Activated B cell treated with CpG ODN at 0.5 μM for 24 hours (primary cell): ENCODE data around the gene SF3A1. TPM values are rescaled to one million over a fixed set of nuclear protein-coding genes. Genes with fewer than 3 reads are reported as not detected.

Experiments
- ATAC-seq: fragments of 200-7000 bp; cut with Tn5 transposase; one replicate; pipeline ENCODE4 v1.10.0; 2021; ENCODE audit warnings: low read depth, mild to moderate bottlenecking, moderate library complexity
- CTCF ChIA-PET: fragments of 350-600 bp; sonication (Branson Sonifier 250); formaldehyde crosslinking; loops from one replicate; lab custom pipeline; 2021; ENCODE audit warnings: antibody characterized with exemption; lab: Charles Lee
- POLR2A ChIA-PET: fragments of 350-600 bp; sonication (Branson Sonifier 250); formaldehyde crosslinking; loops from one replicate; lab custom pipeline; 2021; ENCODE audit warnings: antibody characterized with exemption; lab: Charles Lee
- DNase-seq: peaks from one replicate; pipeline ENCODE4 v3.0.0; 2022
- H3K27ac Mint-ChIP-seq: one replicate; pipeline ENCODE4 v1.8.0; 2020; ENCODE audit warnings: mixed read lengths
- H3K27me3 Mint-ChIP-seq: one replicate; pipeline ENCODE4 v1.8.0; 2021; ENCODE audit warnings: mixed read lengths
- H3K36me3 Mint-ChIP-seq: one replicate; pipeline ENCODE4 v1.8.0; 2021; ENCODE audit warnings: low read depth, mixed read lengths
- H3K4me1 Mint-ChIP-seq: one replicate; pipeline ENCODE4 v1.8.0; 2021; ENCODE audit warnings: mixed read lengths
- H3K4me3 Mint-ChIP-seq: one replicate; pipeline ENCODE4 v1.8.0; 2020; ENCODE audit warnings: mild to moderate bottlenecking, mixed read lengths
- H3K9me3 Mint-ChIP-seq: one replicate; pipeline ENCODE4 v1.8.0; 2020; ENCODE audit warnings: mixed read lengths
- CTCF ChIP-seq: fragments of 200-600 bp; IDR thresholded peaks from one replicate; pipeline ENCODE4 v1.8.0; 2022; ENCODE audit warnings: antibody characterized with exemption, mild to moderate bottlenecking
- intact Hi-C: fragments of 100-400 bp; cut with micrococcal nuclease; formaldehyde crosslinking; loops from one replicate; pipeline ENCODE4 v1.15.1; 2024
- total RNA-seq: library from RNA; stranded (reverse); gene quantifications from 2 replicates; pipeline ENCODE4 v1.2.3, GENCODE V29; 2022

The SF3A1 gene
- total RNA-seq, 1 donor from 2014 or later, result 263 TPM

- POLR2A ChIA-PET, result interaction anchor here (1.9 to 6.2 kb wide), 5 partner anchors 7 to 96 kb away, joined by 5 to 92 read pairs (median 42); partner anchors contain the start of genes CASTOR1, CCDC157, MTFP1 and SF3A1
- intact Hi-C loops, result no loop called here
Observed at GRCh38 chr22:30328466-30329049, 28.1 kb downstream of the SF3A1 start.

GRCh38 chr22:30327864-30328345 lies 28.8 kb downstream of the SF3A1 start:
- POLR2A ChIA-PET, result interaction anchor here (1.1 to 6.2 kb wide), 8 partner anchors 8 to 641 kb away, joined by 4 to 92 read pairs (median 20); partner anchors contain the start of genes CASTOR1, CCDC157, MORC2 and MTFP1
- H3K27ac Mint-ChIP-seq, result peak overlapping the region; percentile 82
- no peaks in the 10 kb centered on the region for H3K9me3 Mint-ChIP-seq
- TF ChIP-seq CTCF, result no peak
- H3K36me3 Mint-ChIP-seq, result peaks cover 27% of the 10 kb centered on the region
- no peak for ATAC-seq
- H3K27me3 Mint-ChIP-seq, result no peaks in the 10 kb centered on the region
- peaks cover 43% of the 10 kb centered on the region for H3K4me1 Mint-ChIP-seq
- DNase-seq, result no peak
- peak overlapping the region; percentile 76 for H3K4me3 Mint-ChIP-seq
- CTCF ChIA-PET, result interaction anchor here (0.6 to 7.5 kb wide), 3 partner anchors 8 to 59 kb away, joined by 3 to 83 read pairs (median 5); partner anchors contain the start of genes CASTOR1 and RNF215
- intact Hi-C loops, result loop anchor here (1.0 to 2.0 kb wide), 5 partner anchors 28 to 95 kb away; partner anchors contain the start of genes CASTOR1, RNF215 and SF3A1

More at GRCh38 chr22:30328466-30329049, 28.1 kb downstream of the SF3A1 start:
- Mint-ChIP-seq H3K27me3 (no peaks in the 10 kb centered on the region), H3K27ac (no peak overlapping the region), H3K4me3 (no peak overlapping the region), H3K36me3 (peaks cover 30% of the 10 kb centered on the region), H3K4me1 (peaks cover 38% of the 10 kb centered on the region), H3K9me3 (no peaks in the 10 kb centered on the region)
- ATAC-seq, result no peak
- CTCF ChIA-PET, result interaction anchor here (0.6 to 7.5 kb wide), 2 partner anchors 40 to 59 kb away, joined by 5 to 83 read pairs; partner anchors contain the start of genes CASTOR1 and RNF215
- no peak for TF ChIP-seq CTCF
- DNase-seq, result no peak

- Mint-ChIP-seq H3K9me3 (no peaks in the 10 kb centered on the region), H3K4me1 (peaks cover 45% of the 10 kb centered on the region), H3K27me3 (no peaks in the 10 kb centered on the region), H3K36me3 (peaks cover 19% of the 10 kb centered on the region), H3K4me3 (peak within 1 kb of the TSS; percentile 86), H3K27ac (peak within 1 kb of the TSS; percentile 82)
- ATAC-seq, result peak; percentile 94
- no peak for TF ChIP-seq CTCF
- ChIA-PET CTCF (interaction anchor here (0.8 to 7.5 kb wide), 6 partner anchors 9 to 59 kb away, joined by 3 to 83 read pairs (median 4); partner anchors contain the start of gene CASTOR1), POLR2A (interaction anchor here (0.6 to 6.2 kb wide), 19 partner anchors 9 to 964 kb away, joined by 3 to 92 read pairs (median 6); partner anchors contain the start of genes CASTOR1, CCDC157, MORC2 and MTFP1)
- intact Hi-C loops, result loop anchor here (1.0 to 2.0 kb wide), 7 partner anchors 17 to 96 kb away; partner anchors contain the start of genes CASTOR1, RNF215 and SF3A1
- peak; percentile 83 for DNase-seq
Observed at GRCh38 chr22:30326706-30327362, 29.9 kb downstream of the SF3A1 start, which contains the start of gene TBC1D10A. TBC1D10A (minus strand) TSS chr22:30326941; CDS start chr22:30326881, 60 bp downstream.

GRCh38 chr22:30326255-30326705 lies 30.4 kb downstream of the SF3A1 start:
- H3K36me3 Mint-ChIP-seq, result peaks cover 19% of the 10 kb centered on the region
- intact Hi-C loops, result loop anchor here (1.0 to 2.0 kb wide), 3 partner anchors 16 to 97 kb away; no protein-coding TSS in a partner anchor
- peak; percentile 16 for ATAC-seq

More at GRCh38 chr22:30326255-30326705, 30.4 kb downstream of the SF3A1 start:
- peaks cover 49% of the 10 kb centered on the region for H3K4me1 Mint-ChIP-seq
- peak overlapping the region; percentile 86 for H3K4me3 Mint-ChIP-seq
- POLR2A ChIA-PET, result interaction anchor here (0.5 to 6.2 kb wide), 18 partner anchors 9 to 1042 kb away, joined by 3 to 92 read pairs (median 6); partner anchors contain the start of genes CASTOR1, CCDC157, MTFP1 and OSM
- no peak for DNase-seq
- H3K9me3 Mint-ChIP-seq, result no peaks in the 10 kb centered on the region
- H3K27ac Mint-ChIP-seq, result no peak overlapping the region
- CTCF ChIA-PET, result interaction anchor here (0.8 to 7.5 kb wide), 6 partner anchors 9 to 60 kb away, joined by 3 to 83 read pairs (median 4); partner anchors contain the start of gene CASTOR1
- no peaks in the 10 kb centered on the region for H3K27me3 Mint-ChIP-seq
- no peak for TF ChIP-seq CTCF
